ENCODE results near the gene GPR146.
"Not testable (repeated sequence)": the region's sequence is repeated elsewhere in the genome, so short reads cannot be mapped to it uniquely, and the experiment has no call there.

GPR146 gene

GRCh38 chr7:1066242-1066588, 21.9 kb downstream of the GPR146 start:
- H3K4me3 ChIP-seq (ENCODE audit: low read length), result no peak overlapping the region
- DNase-seq (ENCODE audit: low read depth, low spot score), result no peak

- H3K4me3 ChIP-seq (ENCODE audit: low read length), result no peak overlapping the region
- DNase-seq (ENCODE audit: low read depth, low spot score), result no peak
Measured at GRCh38 chr7:1068013-1068412, 23.7 kb downstream of the GPR146 start.

- H3K4me3 ChIP-seq (ENCODE audit: low read length), result no peak overlapping the region
- no peak for DNase-seq (ENCODE audit: low read depth, low spot score)
Measured at GRCh38 chr7:1068619-1069018, 24.3 kb downstream of the GPR146 start.

GRCh38 chr7:1070544-1071011, 26.2 kb downstream of the GPR146 start:
- no peak overlapping the region for H3K4me3 ChIP-seq (ENCODE audit: low read length)
- no peak for DNase-seq (ENCODE audit: low read depth, low spot score)

GRCh38 chr7:1071731-1072254, 27.4 kb downstream of the GPR146 start:
- DNase-seq (ENCODE audit: low read depth, low spot score), result no peak
- no peak overlapping the region for H3K4me3 ChIP-seq (ENCODE audit: low read length)

- no peak overlapping the region for H3K4me3 ChIP-seq (ENCODE audit: low read length)
- DNase-seq (ENCODE audit: low read depth, low spot score), result no peak
Measured at GRCh38 chr7:1073142-1073977, 29.0 kb downstream of the GPR146 start.

- not testable (repeated sequence) for DNase-seq (ENCODE audit: low read depth, low spot score); H3K4me3 ChIP-seq (ENCODE audit: low read length)
Measured at GRCh38 chr7:1074018-1074417, 29.7 kb downstream of the GPR146 start.

- no peak overlapping the region for H3K4me3 ChIP-seq (ENCODE audit: low read length)
- DNase-seq (ENCODE audit: low read depth, low spot score), result no peak
Measured at GRCh38 chr7:1074593-1075431, 30.5 kb downstream of the GPR146 start.

GRCh38 chr7:1076184-1077072, 32.1 kb downstream of the GPR146 start:
- no peak for DNase-seq (ENCODE audit: low read depth, low spot score)
- H3K4me3 ChIP-seq (ENCODE audit: low read length), result no peak overlapping the region

GRCh38 chr7:1078519-1078918, 34.2 kb downstream of the GPR146 start:
- no peak overlapping the region for H3K4me3 ChIP-seq (ENCODE audit: low read length)
- DNase-seq (ENCODE audit: low read depth, low spot score), result no peak

GRCh38 chr7:1078985-1079384, 34.6 kb downstream of the GPR146 start:
- H3K4me3 ChIP-seq (ENCODE audit: low read length), result no peak overlapping the region
- no peak for DNase-seq (ENCODE audit: low read depth, low spot score)

- no peak for DNase-seq (ENCODE audit: low read depth, low spot score)
- H3K4me3 ChIP-seq (ENCODE audit: low read length), result no peak overlapping the region
Measured at GRCh38 chr7:1079546-1079945, 35.2 kb downstream of the GPR146 start.

GRCh38 chr7:1080252-1080920, 36.0 kb downstream of the GPR146 start:
- H3K4me3 ChIP-seq (ENCODE audit: low read length), result no peak overlapping the region
- no peak for DNase-seq (ENCODE audit: low read depth, low spot score)

- H3K4me3 ChIP-seq (ENCODE audit: low read length), result no peak overlapping the region
- no peak for DNase-seq (ENCODE audit: low read depth, low spot score)
Measured at GRCh38 chr7:1080921-1081255, 36.5 kb downstream of the GPR146 start.

GRCh38 chr7:1081336-1081735, 37.0 kb downstream of the GPR146 start:
- DNase-seq (ENCODE audit: low read depth, low spot score), result no peak

GRCh38 chr7:1081931-1082401, 37.6 kb downstream of the GPR146 start:
- DNase-seq (ENCODE audit: low read depth, low spot score), result no peak
- no peak overlapping the region for H3K4me3 ChIP-seq (ENCODE audit: low read length)

More at GRCh38 chr7:1081336-1081735, 37.0 kb downstream of the GPR146 start:
- no peak overlapping the region for H3K4me3 ChIP-seq (ENCODE audit: low read length)

- DNase-seq (ENCODE audit: low read depth, low spot score), result no peak
- no peak overlapping the region for H3K4me3 ChIP-seq (ENCODE audit: low read length)
Measured at GRCh38 chr7:1083729-1084657, 39.6 kb downstream of the GPR146 start.

GRCh38 chr7:1085266-1085665, 40.9 kb downstream of the GPR146 start:
- no peak overlapping the region for H3K4me3 ChIP-seq (ENCODE audit: low read length)
- no peak for DNase-seq (ENCODE audit: low read depth, low spot score)
